ENCODE data around the gene EPHB3.
A peak's percentile ranks its signal among the peaks of the same experiment; 100 is the strongest.

EPHB3 gene

GRCh38 chr3:184575701-184576100 lies 14.1 kb downstream of the EPHB3 start:
- H3K27me3 Mint-ChIP-seq: peaks cover 45 to 53% of the 10 kb centered on the region in 2 donors
- H3K4me1 Mint-ChIP-seq: peaks cover 0 to 3% of the 10 kb centered on the region in 2 donors
- H3K9me3 Mint-ChIP-seq: no peaks in the 10 kb centered on the region
- H3K4me3 Mint-ChIP-seq: no peak overlapping the region
- DNase-seq (no peak), ATAC-seq (replicated peaks) (no peak)
- no peaks in the 10 kb centered on the region for H3K36me3 Mint-ChIP-seq
- no peak overlapping the region for H3K27ac Mint-ChIP-seq

GRCh38 chr3:184576457-184577240 lies 15.1 kb downstream of the EPHB3 start:
- H3K4me1 Mint-ChIP-seq: peaks cover 0 to 3% of the 10 kb centered on the region in 2 donors
- H3K36me3 Mint-ChIP-seq: no peaks in the 10 kb centered on the region
- H3K4me3 Mint-ChIP-seq: no peak overlapping the region
- peaks cover 39 to 51% of the 10 kb centered on the region in 2 donors for H3K27me3 Mint-ChIP-seq
- DNase-seq (no peak), ATAC-seq (replicated peaks) (no peak)
- no peak overlapping the region for H3K27ac Mint-ChIP-seq
- H3K9me3 Mint-ChIP-seq: no peaks in the 10 kb centered on the region

- Mint-ChIP-seq H3K27me3 (peaks cover 39 to 50% of the 10 kb centered on the region in 2 donors), H3K27ac (no peak overlapping the region)
Measured at GRCh38 chr3:184577546-184577945, 16.0 kb downstream of the EPHB3 start.

GRCh38 chr3:184578218-184578617 lies 16.6 kb downstream of the EPHB3 start:
- Mint-ChIP-seq H3K9me3 (no peaks in the 10 kb centered on the region), H3K27ac (no peak overlapping the region), H3K4me3 (no peak overlapping the region), H3K4me1 (peaks cover 10% of the 10 kb centered on the region in 2 donors), H3K36me3 (no peaks in the 10 kb centered on the region), H3K27me3 (peaks cover 39 to 50% of the 10 kb centered on the region in 2 donors)
- DNase-seq (no peak), ATAC-seq (replicated peaks) (no peak)

More at GRCh38 chr3:184577546-184577945, 16.0 kb downstream of the EPHB3 start:
- Mint-ChIP-seq H3K4me1 (peaks cover 3 to 5% of the 10 kb centered on the region in 2 donors), H3K4me3 (no peak overlapping the region), H3K36me3 (no peaks in the 10 kb centered on the region), H3K9me3 (no peaks in the 10 kb centered on the region)
- DNase-seq: no peak
- ATAC-seq (replicated peaks): no peak

- H3K9me3 Mint-ChIP-seq: no peaks in the 10 kb centered on the region
- ATAC-seq (replicated peaks) (no peak), DNase-seq (no peak)
- no peaks in the 10 kb centered on the region for H3K36me3 Mint-ChIP-seq
- peaks cover 10% of the 10 kb centered on the region in 2 donors for H3K4me1 Mint-ChIP-seq
- H3K27ac Mint-ChIP-seq: no peak overlapping the region
- H3K4me3 Mint-ChIP-seq: no peak overlapping the region
- peaks cover 40 to 48% of the 10 kb centered on the region in 2 donors for H3K27me3 Mint-ChIP-seq
Measured at GRCh38 chr3:184578822-184579221, 17.2 kb downstream of the EPHB3 start.

- no peak for DNase-seq
- Mint-ChIP-seq H3K9me3 (no peaks in the 10 kb centered on the region), H3K4me1 (peaks cover 13 to 14% of the 10 kb centered on the region in 2 donors), H3K27ac (no peak overlapping the region), H3K27me3 (peaks cover 44 to 53% of the 10 kb centered on the region in 2 donors), H3K36me3 (no peaks in the 10 kb centered on the region), H3K4me3 (no peak overlapping the region)
- ATAC-seq (replicated peaks): peak in 1 of 2 donors; percentile 75
Measured at GRCh38 chr3:184579513-184579912, 17.9 kb downstream of the EPHB3 start.

- Mint-ChIP-seq H3K4me3 (no peak overlapping the region), H3K36me3 (no peaks in the 10 kb centered on the region)
Measured at GRCh38 chr3:184580376-184580775, 18.8 kb downstream of the EPHB3 start.

GRCh38 chr3:184581331-184581855 lies 19.8 kb downstream of the EPHB3 start:
- H3K27ac Mint-ChIP-seq: no peak overlapping the region
- peaks cover 13 to 15% of the 10 kb centered on the region in 2 donors for H3K4me1 Mint-ChIP-seq
- peaks cover 48 to 53% of the 10 kb centered on the region in 2 donors for H3K27me3 Mint-ChIP-seq
- DNase-seq (no peak), ATAC-seq (replicated peaks) (no peak)
- no peaks in the 10 kb centered on the region for H3K36me3 Mint-ChIP-seq
- no peak overlapping the region for H3K4me3 Mint-ChIP-seq
- H3K9me3 Mint-ChIP-seq: no peaks in the 10 kb centered on the region

More at GRCh38 chr3:184580376-184580775, 18.8 kb downstream of the EPHB3 start:
- Mint-ChIP-seq H3K27me3 (peaks cover 48 to 56% of the 10 kb centered on the region in 2 donors), H3K9me3 (no peaks in the 10 kb centered on the region), H3K4me1 (peaks cover 13 to 15% of the 10 kb centered on the region in 2 donors), H3K27ac (no peak overlapping the region)
- no peak for DNase-seq
- ATAC-seq (replicated peaks): no peak

- no peaks in the 10 kb centered on the region for H3K36me3 Mint-ChIP-seq
- H3K4me3 Mint-ChIP-seq: peak overlapping the region; percentile 33 to 62
- no peak for DNase-seq
- H3K27me3 Mint-ChIP-seq: peaks cover 44 to 50% of the 10 kb centered on the region in 2 donors
- H3K27ac Mint-ChIP-seq: no peak overlapping the region
- no peaks in the 10 kb centered on the region for H3K9me3 Mint-ChIP-seq
- H3K4me1 Mint-ChIP-seq: peaks cover 13 to 15% of the 10 kb centered on the region in 2 donors
- ATAC-seq (replicated peaks): no peak
Measured at GRCh38 chr3:184582646-184583577, 21.3 kb downstream of the EPHB3 start.

GRCh38 chr3:184583578-184584451 lies 22.2 kb downstream of the EPHB3 start:
- Mint-ChIP-seq H3K36me3 (no peaks in the 10 kb centered on the region), H3K27ac (no peak overlapping the region), H3K27me3 (peaks cover 35 to 42% of the 10 kb centered on the region in 2 donors), H3K9me3 (no peaks in the 10 kb centered on the region), H3K4me3 (peak overlapping the region; percentile 54 to 57), H3K4me1 (peaks cover 13 to 15% of the 10 kb centered on the region in 2 donors)
- ATAC-seq (replicated peaks) (peak; percentile 37 to 42), DNase-seq (no peak)

GRCh38 chr3:184584464-184584891 lies 22.9 kb downstream of the EPHB3 start:
- Mint-ChIP-seq H3K27me3 (peaks cover 29 to 35% of the 10 kb centered on the region in 2 donors), H3K27ac (no peak overlapping the region), H3K4me1 (peaks cover 10 to 15% of the 10 kb centered on the region in 2 donors), H3K4me3 (peak overlapping the region in 1 of 2 donors; percentile 54), H3K9me3 (no peaks in the 10 kb centered on the region), H3K36me3 (no peaks in the 10 kb centered on the region)
- DNase-seq (no peak), ATAC-seq (replicated peaks) (no peak)

- no peak for ATAC-seq (replicated peaks)
- Mint-ChIP-seq H3K4me1 (peaks cover 10 to 15% of the 10 kb centered on the region in 2 donors), H3K36me3 (no peaks in the 10 kb centered on the region), H3K4me3 (no peak overlapping the region), H3K27me3 (peaks cover 28 to 30% of the 10 kb centered on the region in 2 donors), H3K27ac (no peak overlapping the region), H3K9me3 (no peaks in the 10 kb centered on the region)
- DNase-seq: no peak
Measured at GRCh38 chr3:184585545-184585944, 24.0 kb downstream of the EPHB3 start.

- no peak overlapping the region for H3K27ac Mint-ChIP-seq
- peaks cover 22% of the 10 kb centered on the region in 2 donors for H3K27me3 Mint-ChIP-seq
- no peak overlapping the region for H3K4me3 Mint-ChIP-seq
- H3K36me3 Mint-ChIP-seq: no peaks in the 10 kb centered on the region
- no peak for DNase-seq
- no peaks in the 10 kb centered on the region for H3K9me3 Mint-ChIP-seq
- ATAC-seq (replicated peaks): no peak
- H3K4me1 Mint-ChIP-seq: peaks cover 10 to 15% of the 10 kb centered on the region in 2 donors
Measured at GRCh38 chr3:184586851-184587250, 25.3 kb downstream of the EPHB3 start.

Data from stimulated activated naive B cell treated with anti-CD40 and anti-IgM and Interleukin-4, amounts not matched to agents 10 μg/mL and 1 μg/mL and 100 μg/mL, for 72 hours (primary cell).